ENCODE measurements around the gene MOCS3. TPM values are rescaled to one million over a fixed set of nuclear protein-coding genes. Genes with fewer than 3 reads are reported as not detected.

Gene MOCS3
- total RNA-seq, 1 experiment from 2014 or later, result 6.4 TPM

DNA sequence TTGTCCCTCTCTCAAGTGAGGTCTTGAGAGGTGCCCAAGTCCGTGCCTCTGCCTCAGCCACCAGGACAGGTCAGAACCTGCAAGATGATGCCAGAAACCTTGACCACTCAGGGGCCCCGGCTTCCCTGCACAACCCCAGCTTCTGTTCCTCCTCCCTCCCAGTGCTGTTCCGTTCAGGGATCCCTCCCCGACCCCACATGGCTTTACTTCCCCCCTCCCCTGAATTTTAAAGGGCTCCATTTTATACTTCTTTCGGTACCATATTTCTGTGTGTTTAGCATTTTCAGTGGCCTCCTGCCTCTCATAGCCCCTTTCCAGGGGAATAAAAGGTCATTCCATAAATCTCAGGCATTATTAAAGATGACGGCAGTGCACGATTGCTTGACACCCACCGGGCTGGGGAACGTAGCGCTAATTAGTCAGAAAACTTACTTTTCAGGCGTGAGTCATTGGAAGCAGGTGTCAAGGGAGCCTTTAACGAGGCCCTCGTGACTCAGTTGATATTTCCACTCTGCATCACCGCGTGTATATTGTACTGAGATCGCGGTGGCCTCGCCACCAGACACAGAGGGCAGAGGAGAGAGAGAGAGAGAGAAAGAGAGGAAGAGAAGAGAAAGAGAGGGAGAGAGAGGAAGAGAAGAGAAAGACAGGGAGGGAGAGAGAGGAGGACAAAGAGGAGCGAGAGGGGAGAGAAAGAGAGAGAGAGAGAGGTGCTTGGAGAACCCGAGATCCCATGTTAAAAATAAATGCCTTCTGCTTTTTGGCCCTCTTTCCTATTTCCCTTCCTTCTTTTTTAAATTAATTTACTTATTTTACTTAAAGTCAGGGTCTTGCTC, 43.0 kb downstream of the MOCS3 start:
- POLR2A ChIA-PET, result no interaction called here

DNA sequence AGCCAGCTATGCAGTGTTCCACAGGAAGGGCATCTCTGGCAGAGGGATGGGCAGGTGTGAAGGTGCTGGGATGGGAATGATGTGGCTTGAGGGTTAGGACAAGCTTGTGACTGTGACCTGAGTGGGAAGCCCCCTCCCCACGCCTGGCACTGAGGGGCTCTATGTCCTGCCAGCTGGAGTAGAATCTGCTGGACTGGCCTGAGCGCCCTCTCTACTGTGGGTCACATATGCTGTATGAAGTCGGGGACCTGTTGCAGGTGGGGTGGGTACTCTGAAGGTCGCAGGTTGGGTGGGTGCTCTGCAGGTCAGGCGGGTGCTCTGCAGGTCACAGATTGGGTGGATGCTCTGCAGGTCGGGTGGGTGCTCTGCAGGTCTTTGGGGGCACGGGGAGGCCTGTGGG, 44.0 kb downstream of the MOCS3 start:
- no peak overlapping the region for H3K27ac ChIP-seq (ENCODE audit: low read depth, low read length)
- H3K27me3 ChIP-seq (ENCODE audit: insufficient read depth, low read length), result peaks cover 4% of the 10 kb centered on the region; the same call in 1 of the 2 replicates
- H3K4me3 ChIP-seq (replicated peaks in 1 of 2; ENCODE audit: low read depth in 1 of 2, low read length in 2 of 2), result no peak overlapping the region
- DNase-seq (ENCODE audit: low read depth, low spot score) (no peak), ATAC-seq (no peak)
- no peaks in the 10 kb centered on the region for H3K9me2 ChIP-seq (ENCODE audit: insufficient read depth)
- no peaks in the 10 kb centered on the region for H3K9me3 ChIP-seq (ENCODE audit: control insufficient read depth in 1 of 2, insufficient read depth in 1 of 2, low read depth in 1 of 2, low read length in 2 of 2)
- H4K20me1 ChIP-seq (ENCODE audit: insufficient read depth), result no peaks in the 10 kb centered on the region
- no peaks in the 10 kb centered on the region for H3K79me2 ChIP-seq (ENCODE audit: insufficient read depth, low read length)
- no peak overlapping the region for H3K9ac ChIP-seq (ENCODE audit: low read length)
- ChIA-PET CTCF (interaction anchor here (1.0 to 1.4 kb wide), 2 partner anchors 9 to 15 kb away, joined by 3 to 5 read pairs; no protein-coding TSS in a partner anchor), RAD21 (ENCODE audit: low non-redundant PET in 1 of 2, low total read pairs in 2 of 2, uncharacterized antibody in 2 of 2, unreplicated experiment in 2 of 2) (no interaction called here), POLR2A (no interaction called here)
- H3K4me1 ChIP-seq (ENCODE audit: control insufficient read depth in 1 of 2, insufficient read depth in 2 of 2, low read length in 2 of 2), result no peaks in the 10 kb centered on the region
- H2AFZ ChIP-seq (ENCODE audit: low read depth, low read length, poor library complexity, severe bottlenecking), result no peak overlapping the region
- no TSS peak for BruUV-seq (replicated peaks)
- no peak overlapping the region for H3K4me2 ChIP-seq (ENCODE audit: low read length)
- intact Hi-C loops (cut with micrococcal nuclease), result no loop called here
- H3K36me3 ChIP-seq (ENCODE audit: control insufficient read depth in 1 of 2, insufficient read depth in 2 of 2, low read length in 2 of 2), result no peaks in the 10 kb centered on the region; a peak in 2 of 4 replicates
- TF ChIP-seq EZH2phosphoT487 (IDR thresholded peaks at IDR 0.05; ENCODE audit: borderline replicate concordance) (no peak), ELF1 (IDR thresholded peaks at IDR 0.05; ENCODE audit: borderline replicate concordance, low read depth) (no peak), POLR2AphosphoS5 (IDR thresholded peaks at IDR 0.05; ENCODE audit: low read depth, low read length) (no peak; the same call in 1 of the 2 replicates), RAD21 (IDR thresholded peaks at IDR 0.05; ENCODE audit: low read depth) (no peak), YY1 (IDR thresholded peaks at IDR 0.05; ENCODE audit: extremely low read depth, insufficient replicate concordance, low read depth, low read length) (no peak), CEBPB (IDR thresholded peaks at IDR 0.05; ENCODE audit: low read depth) (no peak), SP1 (IDR thresholded peaks at IDR 0.05; ENCODE audit: low read depth) (no peak), FOSL1 (IDR thresholded peaks at IDR 0.05; ENCODE audit: low read depth) (no peak)
- TF ChIP-seq, protein P1, sequence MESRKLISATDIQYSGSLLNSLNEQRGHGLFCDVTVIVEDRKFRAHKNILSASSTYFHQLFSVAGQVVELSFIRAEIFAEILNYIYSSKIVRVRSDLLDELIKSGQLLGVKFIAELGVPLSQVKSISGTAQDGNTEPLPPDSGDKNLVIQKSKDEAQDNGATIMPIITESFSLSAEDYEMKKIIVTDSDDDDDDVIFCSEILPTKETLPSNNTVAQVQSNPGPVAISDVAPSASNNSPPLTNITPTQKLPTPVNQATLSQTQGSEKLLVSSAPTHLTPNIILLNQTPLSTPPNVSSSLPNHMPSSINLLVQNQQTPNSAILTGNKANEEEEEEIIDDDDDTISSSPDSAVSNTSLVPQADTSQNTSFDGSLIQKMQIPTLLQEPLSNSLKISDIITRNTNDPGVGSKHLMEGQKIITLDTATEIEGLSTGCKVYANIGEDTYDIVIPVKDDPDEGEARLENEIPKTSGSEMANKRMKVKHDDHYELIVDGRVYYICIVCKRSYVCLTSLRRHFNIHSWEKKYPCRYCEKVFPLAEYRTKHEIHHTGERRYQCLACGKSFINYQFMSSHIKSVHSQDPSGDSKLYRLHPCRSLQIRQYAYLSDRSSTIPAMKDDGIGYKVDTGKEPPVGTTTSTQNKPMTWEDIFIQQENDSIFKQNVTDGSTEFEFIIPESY (IDR thresholded peaks at IDR 0.05; ENCODE audit: extremely low read depth, insufficient replicate concordance, low read length), result no peak
- TF ChIP-seq, protein P2, sequence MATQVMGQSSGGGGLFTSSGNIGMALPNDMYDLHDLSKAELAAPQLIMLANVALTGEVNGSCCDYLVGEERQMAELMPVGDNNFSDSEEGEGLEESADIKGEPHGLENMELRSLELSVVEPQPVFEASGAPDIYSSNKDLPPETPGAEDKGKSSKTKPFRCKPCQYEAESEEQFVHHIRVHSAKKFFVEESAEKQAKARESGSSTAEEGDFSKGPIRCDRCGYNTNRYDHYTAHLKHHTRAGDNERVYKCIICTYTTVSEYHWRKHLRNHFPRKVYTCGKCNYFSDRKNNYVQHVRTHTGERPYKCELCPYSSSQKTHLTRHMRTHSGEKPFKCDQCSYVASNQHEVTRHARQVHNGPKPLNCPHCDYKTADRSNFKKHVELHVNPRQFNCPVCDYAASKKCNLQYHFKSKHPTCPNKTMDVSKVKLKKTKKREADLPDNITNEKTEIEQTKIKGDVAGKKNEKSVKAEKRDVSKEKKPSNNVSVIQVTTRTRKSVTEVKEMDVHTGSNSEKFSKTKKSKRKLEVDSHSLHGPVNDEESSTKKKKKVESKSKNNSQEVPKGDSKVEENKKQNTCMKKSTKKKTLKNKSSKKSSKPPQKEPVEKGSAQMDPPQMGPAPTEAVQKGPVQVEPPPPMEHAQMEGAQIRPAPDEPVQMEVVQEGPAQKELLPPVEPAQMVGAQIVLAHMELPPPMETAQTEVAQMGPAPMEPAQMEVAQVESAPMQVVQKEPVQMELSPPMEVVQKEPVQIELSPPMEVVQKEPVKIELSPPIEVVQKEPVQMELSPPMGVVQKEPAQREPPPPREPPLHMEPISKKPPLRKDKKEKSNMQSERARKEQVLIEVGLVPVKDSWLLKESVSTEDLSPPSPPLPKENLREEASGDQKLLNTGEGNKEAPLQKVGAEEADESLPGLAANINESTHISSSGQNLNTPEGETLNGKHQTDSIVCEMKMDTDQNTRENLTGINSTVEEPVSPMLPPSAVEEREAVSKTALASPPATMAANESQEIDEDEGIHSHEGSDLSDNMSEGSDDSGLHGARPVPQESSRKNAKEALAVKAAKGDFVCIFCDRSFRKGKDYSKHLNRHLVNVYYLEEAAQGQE (IDR thresholded peaks at IDR 0.05; ENCODE audit: low read depth), result no peak
- TF ChIP-seq, protein P3, sequence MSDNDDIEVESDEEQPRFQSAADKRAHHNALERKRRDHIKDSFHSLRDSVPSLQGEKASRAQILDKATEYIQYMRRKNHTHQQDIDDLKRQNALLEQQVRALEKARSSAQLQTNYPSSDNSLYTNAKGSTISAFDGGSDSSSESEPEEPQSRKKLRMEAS (IDR thresholded peaks at IDR 0.05), result no peak
- TF ChIP-seq, protein P4, sequence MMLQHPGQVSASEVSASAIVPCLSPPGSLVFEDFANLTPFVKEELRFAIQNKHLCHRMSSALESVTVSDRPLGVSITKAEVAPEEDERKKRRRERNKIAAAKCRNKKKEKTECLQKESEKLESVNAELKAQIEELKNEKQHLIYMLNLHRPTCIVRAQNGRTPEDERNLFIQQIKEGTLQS (IDR thresholded peaks at IDR 0.05), result no peak

More for the DNA sequence above, 43.0 kb downstream of the MOCS3 start:
- H3K4me1 ChIP-seq (ENCODE audit: control insufficient read depth in 1 of 2, insufficient read depth in 2 of 2, low read length in 2 of 2), result no peaks in the 10 kb centered on the region
- H3K9me2 ChIP-seq (ENCODE audit: insufficient read depth), result no peaks in the 10 kb centered on the region
- no peaks in the 10 kb centered on the region for H4K20me1 ChIP-seq (ENCODE audit: insufficient read depth)
- H3K4me3 ChIP-seq (replicated peaks in 1 of 2; ENCODE audit: low read depth in 1 of 2, low read length in 2 of 2), result no peak overlapping the region
- no peak overlapping the region for H3K4me2 ChIP-seq (ENCODE audit: low read length)
- no peak overlapping the region for H2AFZ ChIP-seq (ENCODE audit: low read depth, low read length, poor library complexity, severe bottlenecking)
- no peaks in the 10 kb centered on the region for H3K79me2 ChIP-seq (ENCODE audit: insufficient read depth, low read length)
- H3K36me3 ChIP-seq (ENCODE audit: control insufficient read depth in 1 of 2, insufficient read depth in 2 of 2, low read length in 2 of 2), result no peaks in the 10 kb centered on the region; a peak in 2 of 4 replicates
- DNase-seq (ENCODE audit: low read depth, low spot score) (no peak), ATAC-seq (no peak)
- H3K27me3 ChIP-seq (ENCODE audit: insufficient read depth, low read length), result peaks cover 8% of the 10 kb centered on the region; the same call in 1 of the 2 replicates
- BruUV-seq (replicated peaks), result TSS peak; percentile 33
- H3K27ac ChIP-seq (ENCODE audit: low read depth, low read length), result no peak overlapping the region
- intact Hi-C loops (cut with micrococcal nuclease), result no loop called here
- CTCF ChIA-PET, result interaction anchor here (1.0 to 1.1 kb wide), 2 partner anchors 8 to 338 kb away, joined by 3 to 5 read pairs; no protein-coding TSS in a partner anchor
- H3K9ac ChIP-seq (ENCODE audit: low read length), result no peak overlapping the region
- H3K9me3 ChIP-seq (ENCODE audit: control insufficient read depth in 1 of 2, insufficient read depth in 1 of 2, low read depth in 1 of 2, low read length in 2 of 2), result no peaks in the 10 kb centered on the region
- RAD21 ChIA-PET (ENCODE audit: low non-redundant PET in 1 of 2, low total read pairs in 2 of 2, uncharacterized antibody in 2 of 2, unreplicated experiment in 2 of 2), result no interaction called here
- no peak for TF ChIP-seq TCF7L2 (IDR thresholded peaks at IDR 0.05; ENCODE audit: borderline replicate concordance, extremely low read depth, insufficient read depth, insufficient read length)
